Measurements from ENCODE around the gene OCSTAMP.

Gene OCSTAMP

DNA sequence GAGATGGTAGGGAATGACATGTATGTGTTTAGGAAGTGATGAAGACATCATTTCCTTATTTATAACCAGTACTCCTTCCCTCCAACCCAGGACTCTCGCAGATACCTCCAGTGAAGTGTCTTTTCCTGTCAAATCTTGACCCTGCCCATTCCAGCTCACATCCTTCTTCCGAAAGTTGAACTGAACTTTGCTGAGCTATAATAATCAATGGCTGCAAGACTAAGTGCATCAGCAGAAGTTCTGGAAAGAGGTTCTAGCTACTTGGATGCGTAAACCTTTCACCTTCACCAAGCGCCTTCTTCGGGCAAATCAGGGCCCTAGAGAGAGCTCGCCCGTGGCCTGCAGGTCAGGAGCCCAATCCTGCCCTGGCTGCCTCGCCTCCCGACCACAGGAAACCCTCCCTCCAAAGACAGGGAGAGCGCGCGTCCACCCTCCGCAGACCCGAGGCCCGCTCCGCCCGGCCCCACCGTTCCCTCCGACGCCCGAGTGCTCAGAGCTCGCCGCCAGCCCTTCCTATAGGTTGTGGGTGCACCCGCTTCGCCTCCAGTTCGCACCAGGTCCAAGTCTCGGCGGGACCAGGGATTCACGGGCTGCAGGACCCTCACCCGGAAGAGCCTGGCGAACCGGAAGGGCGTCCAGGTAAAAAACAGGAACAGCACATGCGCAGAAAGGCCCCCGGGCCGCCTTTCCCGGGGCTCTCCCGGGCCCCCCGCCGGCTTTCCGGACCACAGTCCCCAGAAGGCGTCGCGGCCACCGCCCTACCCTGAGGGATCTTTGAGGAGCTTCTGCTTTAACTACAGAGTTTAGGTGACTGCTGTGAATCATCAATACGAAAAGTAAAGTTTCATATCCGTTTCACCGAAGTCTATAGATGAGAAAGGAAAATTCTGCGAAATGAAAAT, 37.3 kb downstream of the OCSTAMP start, which contains the start of gene ZNF334:
Gene ZNF334 (minus strand): TSS at position 617 of the 902 bp plus-strand sequence. CDS start 1,457 bp downstream, outside the sequence.
- DNase-seq, result peak; percentile 29

- DNase-seq, result no peak
Measured at GRCh38 chr20:46509523-46509922, 40.9 kb downstream of the OCSTAMP start.

- DNase-seq, result no peak
Measured at GRCh38 chr20:46507760-46508407, 42.6 kb downstream of the OCSTAMP start.

- DNase-seq, result no peak
Measured at GRCh38 chr20:46505506-46505905, 44.9 kb downstream of the OCSTAMP start.

GRCh38 chr20:46501961-46502360, 48.5 kb downstream of the OCSTAMP start:
- DNase-seq, result no peak

DNA sequence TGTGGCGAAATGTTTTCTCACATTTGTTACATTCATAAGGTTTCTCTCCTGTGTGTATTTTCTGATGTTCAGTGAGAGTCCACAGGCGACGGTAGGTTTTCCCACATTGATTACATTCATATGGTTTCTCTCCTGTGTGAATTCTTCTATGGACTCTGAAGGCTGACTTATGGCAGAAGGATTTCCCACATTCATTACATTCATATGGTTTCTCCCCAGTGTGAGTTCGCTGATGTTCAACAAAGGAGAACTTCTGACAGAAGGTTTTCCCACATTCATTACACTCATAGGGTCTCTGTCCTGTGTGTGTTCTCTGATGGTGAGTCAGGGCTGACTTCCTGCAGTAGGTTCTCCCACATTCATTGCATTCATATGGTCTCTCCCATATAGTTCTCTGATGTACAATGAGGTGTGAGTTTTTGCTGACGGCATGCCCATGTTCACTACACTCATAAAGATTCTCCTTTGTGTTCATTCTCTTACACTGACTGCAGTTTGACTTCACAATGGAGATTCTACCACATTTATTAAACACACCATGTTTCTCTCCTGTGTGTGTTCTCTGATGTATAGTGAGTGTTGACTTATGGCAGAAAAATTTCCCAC, 49.0 kb downstream of the OCSTAMP start:
- DNase-seq, result no peak

DNA sequence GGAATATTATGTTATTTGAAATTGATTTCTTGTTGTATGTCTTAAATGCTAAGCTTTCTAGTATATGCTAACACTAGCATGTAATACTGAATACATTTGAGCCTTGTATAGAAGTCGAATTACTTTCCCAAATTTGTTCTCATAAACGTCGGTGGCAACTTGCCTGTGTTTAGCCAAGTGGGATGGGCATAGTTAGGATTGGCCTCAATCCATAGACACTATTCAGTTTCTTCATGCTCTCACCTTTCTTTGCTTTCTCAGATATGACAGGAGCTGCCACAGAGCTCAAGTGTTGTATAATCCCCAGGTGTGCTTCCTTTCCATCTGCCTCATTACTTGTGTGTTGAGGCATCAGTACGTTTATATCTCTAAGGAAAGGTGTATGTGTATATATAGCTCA, 56.4 kb downstream of the OCSTAMP start:
- DNase-seq, result no peak

DNA sequence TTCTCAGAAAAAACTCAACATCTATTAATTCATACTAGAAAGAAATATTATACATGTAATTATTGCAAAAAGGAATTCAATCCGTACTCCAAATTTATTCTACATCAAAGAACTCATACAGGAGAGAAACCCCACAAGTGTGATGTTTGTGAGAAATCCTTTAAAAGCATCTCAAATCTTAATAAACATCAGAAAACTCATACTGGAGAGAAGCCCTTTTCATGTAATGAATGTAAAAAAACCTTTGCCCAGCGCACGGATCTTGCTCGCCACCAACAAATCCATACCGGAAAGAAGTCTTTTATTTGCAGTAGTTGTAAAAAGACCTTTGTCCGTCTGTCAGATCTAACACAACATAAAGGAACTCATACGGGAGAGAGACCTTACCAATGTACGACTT, 59.1 kb downstream of the OCSTAMP start:
- no peak for DNase-seq

Measured in NCI-H69 (cell line).